Astrocyte (in vitro differentiated cells and primary cell): ENCODE data around the gene KMT2B.

Experiments used
- EZH2 ChIP-seq: IDR thresholded peaks from 2 replicates; pipeline ENCODE4 v1.6.1; 2012; ENCODE audit warnings: mild to moderate bottlenecking, low read length, inconsistent platforms; ENCODE audit not compliant: insufficient read depth
- TF ChIP-seq, protein P1 (sequence below): IDR thresholded peaks from 2 replicates; pipeline ENCODE4 v1.5.1; 2011; ENCODE audit warnings: low read depth, mild to moderate bottlenecking, inconsistent platforms, low read length, moderate library complexity; ENCODE audit not compliant: insufficient read depth

DNA sequence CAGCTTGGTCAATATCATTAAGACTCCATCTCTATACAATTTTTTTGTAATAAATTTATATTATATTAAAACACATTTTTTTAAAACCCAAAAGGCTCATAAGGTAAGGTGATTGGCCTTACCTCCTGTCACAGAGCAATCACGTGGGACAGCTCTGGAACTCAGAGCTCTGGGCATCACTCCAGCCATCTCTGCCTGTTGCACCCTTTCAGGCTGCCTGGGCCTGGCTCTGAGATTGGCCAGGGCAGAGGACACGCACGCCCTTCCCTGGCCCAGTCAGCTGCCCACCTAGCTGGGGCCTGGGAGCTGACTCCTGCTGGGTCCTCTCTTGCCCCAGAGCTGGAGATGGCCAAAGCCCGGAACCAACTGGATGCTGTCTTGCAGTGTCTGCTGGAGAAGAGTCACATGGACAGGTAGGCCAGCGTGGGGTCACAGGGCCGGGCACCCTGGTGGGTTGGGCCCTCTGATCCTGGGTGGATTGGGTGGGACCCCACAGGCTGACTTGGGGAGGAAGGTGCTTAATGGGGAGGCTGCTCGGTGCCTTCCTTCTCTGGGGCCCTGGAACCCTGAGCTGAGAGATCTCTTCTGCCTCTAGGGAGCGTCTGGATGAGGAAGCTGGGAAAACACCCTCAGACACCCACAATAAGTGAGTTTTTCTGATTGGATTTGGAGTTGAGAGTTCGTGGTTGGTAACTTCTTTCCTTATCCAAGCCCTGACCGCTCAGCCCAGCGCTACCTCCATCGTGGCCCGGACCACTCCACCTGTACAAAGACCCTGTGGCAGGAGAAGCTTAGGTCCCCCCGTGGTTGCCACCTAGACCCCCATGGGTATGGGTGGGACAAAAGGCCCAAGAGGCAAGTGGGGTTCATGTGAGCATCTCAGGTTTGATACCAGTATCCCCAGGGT, 34.3 kb downstream of the KMT2B start:
- TF ChIP-seq, protein P1, sequence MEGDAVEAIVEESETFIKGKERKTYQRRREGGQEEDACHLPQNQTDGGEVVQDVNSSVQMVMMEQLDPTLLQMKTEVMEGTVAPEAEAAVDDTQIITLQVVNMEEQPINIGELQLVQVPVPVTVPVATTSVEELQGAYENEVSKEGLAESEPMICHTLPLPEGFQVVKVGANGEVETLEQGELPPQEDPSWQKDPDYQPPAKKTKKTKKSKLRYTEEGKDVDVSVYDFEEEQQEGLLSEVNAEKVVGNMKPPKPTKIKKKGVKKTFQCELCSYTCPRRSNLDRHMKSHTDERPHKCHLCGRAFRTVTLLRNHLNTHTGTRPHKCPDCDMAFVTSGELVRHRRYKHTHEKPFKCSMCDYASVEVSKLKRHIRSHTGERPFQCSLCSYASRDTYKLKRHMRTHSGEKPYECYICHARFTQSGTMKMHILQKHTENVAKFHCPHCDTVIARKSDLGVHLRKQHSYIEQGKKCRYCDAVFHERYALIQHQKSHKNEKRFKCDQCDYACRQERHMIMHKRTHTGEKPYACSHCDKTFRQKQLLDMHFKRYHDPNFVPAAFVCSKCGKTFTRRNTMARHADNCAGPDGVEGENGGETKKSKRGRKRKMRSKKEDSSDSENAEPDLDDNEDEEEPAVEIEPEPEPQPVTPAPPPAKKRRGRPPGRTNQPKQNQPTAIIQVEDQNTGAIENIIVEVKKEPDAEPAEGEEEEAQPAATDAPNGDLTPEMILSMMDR: no peak
- TF ChIP-seq EZH2: no peak
